B cell (primary cell): Measurements from ENCODE around the gene PRPSAP1. TPM values are rescaled to one million over a fixed set of nuclear protein-coding genes. Genes with fewer than 3 reads are reported as not detected.

Experiments used
- ATAC-seq: fragments of 200-7000 bp; cut with Tn5 transposase; one replicate; pipeline ENCODE4 v1.10.0; 2021; ENCODE audit warnings: low read depth, mild to moderate bottlenecking, moderate number of reproducible peaks, moderate library complexity
- CTCF ChIA-PET: fragments of 350-600 bp; sonication (Branson Sonifier 250); formaldehyde crosslinking; loops from one replicate; lab custom pipeline; 2021; ENCODE audit warnings: antibody characterized with exemption, inconsistent platforms; lab: Charles Lee
- POLR2A ChIA-PET: fragments of 350-600 bp; sonication (Branson Sonifier 250); formaldehyde crosslinking; loops from one replicate; lab custom pipeline; 2021; ENCODE audit warnings: antibody characterized with exemption; lab: Charles Lee
- DNase-seq: peaks from one replicate; pipeline ENCODE4 v3.0.0; 2013
- H2AFZ ChIP-seq: 2 replicates; pipeline ENCODE4 v1.6.1; 2012; ENCODE audit warnings: mild to moderate bottlenecking, low read depth, low read length; ENCODE audit not compliant: insufficient read depth, poor library complexity, severe bottlenecking
- H3K27ac ChIP-seq, 2 donors: 1 replicate in 1 of 2; 2 replicates in 1 of 2; pipeline ENCODE4 v1.5.1; 2012 to 2013; ENCODE audit warnings: low read length in 2 of 2, mild to moderate bottlenecking in 2 of 2, moderate library complexity in 1 of 2
- H3K27me3 ChIP-seq, 4 experiments: fragments of 200-600 bp in 1 of 4; sonication (generic) in 1 of 4; replicated peaks in 1 of 4; 1 replicate in 2 of 4; 2 replicates in 2 of 4; pipeline versions ENCODE4 v1.6.1 to v1.7.0; 2013 to 2016; ENCODE audit warnings: low read length in 3 of 4, mild to moderate bottlenecking in 2 of 4, mixed read lengths in 1 of 4, moderate library complexity in 1 of 4; ENCODE audit not compliant: insufficient read depth in 4 of 4, control insufficient read depth in 3 of 4; ENCODE audit errors: control extremely low read depth in 1 of 4
- H3K36me3 ChIP-seq, 2 experiments: replicated peaks in 1 of 2; 1 replicate in 1 of 2; 2 replicates in 1 of 2; pipeline versions ENCODE4 v1.6.1 to v1.7.1; 2013; ENCODE audit warnings: low read length in 1 of 2; ENCODE audit not compliant: insufficient read depth in 2 of 2, control insufficient read depth in 1 of 2; ENCODE audit errors: control extremely low read depth in 1 of 2, extremely low read depth in 1 of 2
- H3K4me1 ChIP-seq, 2 donors: fragments of 200-600 bp in 1 of 2; sonication (generic) in 1 of 2; 1 replicate in 1 of 2; 2 replicates in 1 of 2; pipeline versions ENCODE4 v1.5.1 to v1.6.1; 2013 to 2017; ENCODE audit warnings: low read length in 2 of 2; ENCODE audit not compliant: control insufficient read depth in 2 of 2, insufficient read depth in 2 of 2
- H3K4me2 ChIP-seq: replicated peaks from 2 replicates; pipeline ENCODE3; 2012; ENCODE audit warnings: mild to moderate bottlenecking, low read depth, low read length; ENCODE audit not compliant: poor library complexity, severe bottlenecking
- H3K4me3 ChIP-seq, 5 experiments: fragments of 200-600 bp in 1 of 5; sonication (generic) in 1 of 5; 1 replicate in 3 of 5; 2 replicates in 2 of 5; pipeline versions ENCODE4 v1.5.1 to v1.7.0; 2011 to 2016; ENCODE audit warnings: low read length in 4 of 5, mild to moderate bottlenecking in 4 of 5, low read depth in 2 of 5, control low read depth in 1 of 5, moderate library complexity in 1 of 5; ENCODE audit not compliant: insufficient read depth in 1 of 5; ENCODE audit errors: control extremely low read depth in 1 of 5, extremely low read depth in 1 of 5
- H3K79me2 ChIP-seq: fragments of 200-600 bp; sonication (generic); one replicate; pipeline ENCODE4 v1.6.0; 2016; ENCODE audit warnings: low read length; ENCODE audit not compliant: control insufficient read depth, insufficient read depth
- H3K9ac ChIP-seq: fragments of 200-600 bp; sonication (generic); 2 replicates; pipeline ENCODE4 v1.6.1; 2017; ENCODE audit warnings: mild to moderate bottlenecking, low read length, moderate library complexity
- H3K9me3 ChIP-seq, 3 donors: one replicate each; pipeline versions ENCODE4 v1.6.1 to v1.7.1; 2013; ENCODE audit warnings: low read length in 2 of 3; ENCODE audit not compliant: control insufficient read depth in 2 of 3, insufficient read depth in 1 of 3; ENCODE audit errors: control extremely low read depth in 1 of 3
- H4K20me1 ChIP-seq: 2 replicates; pipeline ENCODE4 v1.6.0; 2012; ENCODE audit warnings: mild to moderate bottlenecking, low read length; ENCODE audit not compliant: insufficient read depth, control insufficient read depth, poor library complexity, severe bottlenecking
- H3K27ac Mint-ChIP-seq: one replicate; pipeline ENCODE4 v1.8.0; 2021; ENCODE audit warnings: mixed read lengths
- H3K27me3 Mint-ChIP-seq: one replicate; pipeline ENCODE4 v1.8.0; 2021; ENCODE audit warnings: mixed read lengths
- H3K4me1 Mint-ChIP-seq: one replicate; pipeline ENCODE4 v1.8.0; 2021; ENCODE audit warnings: mixed read lengths
- H3K4me3 Mint-ChIP-seq: one replicate; pipeline ENCODE4 v1.8.0; 2021; ENCODE audit warnings: mixed read lengths
- H3K9me3 Mint-ChIP-seq: one replicate; pipeline ENCODE4 v1.8.0; 2022; ENCODE audit warnings: mixed read lengths; ENCODE audit not compliant: insufficient read depth
- EZH2 ChIP-seq: IDR thresholded peaks from 2 replicates; pipeline ENCODE4 v1.6.1; 2012; ENCODE audit warnings: borderline replicate concordance, low read depth, mild to moderate bottlenecking, moderate library complexity, low read length; ENCODE audit not compliant: insufficient read depth, poor library complexity, severe bottlenecking
- WGBS: methylation state at CpG from one replicate; pipeline ENCODE4 v1.1.5; 2013; ENCODE audit warnings: missing lambda C conversion rate; ENCODE audit not compliant: insufficient coverage; 5-methylcytosine and 5-hydroxymethylcytosine counted together
- intact Hi-C: fragments of 100-400 bp; cut with micrococcal nuclease; formaldehyde crosslinking; loops from one replicate; pipeline ENCODE4 v1.10.0; 2022
- polyA plus RNA-seq: library from polyadenylated mRNA; depleted of rRNA; stranded (reverse); fragments of >200 nt; gene quantifications from 2 replicates; pipeline ENCODE4 v1.2.3, GENCODE V29; 2012
- total RNA-seq, 2 donors: library from RNA; stranded (reverse); fragments of 120-200 nt in 1 of 2; gene quantifications; 1 replicate in 1 of 2; 2 replicates in 1 of 2; pipeline versions ENCODE4 v1.2.3 to v1.2.4, GENCODE V29; 2013 to 2022
- TF ChIP-seq, protein P1 (sequence below): fragments of 200-600 bp; IDR thresholded peaks from one replicate; pipeline ENCODE4 v1.8.0; 2022; ENCODE audit warnings: antibody characterized with exemption, mild to moderate bottlenecking

Gene PRPSAP1
- total and polyA plus RNA-seq, 2 donors (not counting 1 experiment from before 2014, with no cell fraction given): 45.5 to 61.4 TPM

DNA sequence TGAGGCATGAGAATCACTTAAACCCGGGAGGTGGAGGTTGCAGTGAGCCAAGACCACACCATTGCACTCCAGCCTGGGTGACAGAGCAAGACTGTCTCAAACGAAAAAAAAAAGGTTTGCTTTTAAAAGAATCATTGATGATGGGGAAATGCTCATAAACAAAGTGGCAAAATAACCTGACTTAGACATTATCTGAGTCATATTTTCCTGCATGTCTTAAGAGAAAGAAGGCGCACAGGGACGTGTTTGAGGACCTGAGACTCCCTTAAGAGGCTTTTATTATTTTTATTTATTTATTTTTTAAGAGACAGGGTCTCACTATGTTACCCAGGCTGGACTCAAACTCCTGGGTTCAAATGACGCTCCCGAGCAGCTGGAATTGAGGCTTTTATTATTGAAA lies 5.7 kb upstream of the PRPSAP1 start:
- 80% methylated on average over 1 of the region's 6 CpGs for whole genome bisulfite sequencing
- Histone ChIP-seq H3K9ac (no peak overlapping the region), H3K9me3 (no peaks in the 10 kb centered on the region), H3K27ac (no peak overlapping the region), H3K4me1 (peaks cover under 1 to 6% of the 10 kb centered on the region in 2 donors), H3K79me2 (no peaks in the 10 kb centered on the region), H3K4me3 (no peak overlapping the region), H3K27me3 (no peaks in the 10 kb centered on the region), H3K36me3 (no peaks in the 10 kb centered on the region), H2AFZ (no peak overlapping the region), H3K4me2 (no peak overlapping the region), H4K20me1 (no peaks in the 10 kb centered on the region)
- Mint-ChIP-seq H3K4me1 (peaks cover 10% of the 10 kb centered on the region), H3K9me3 (no peaks in the 10 kb centered on the region), H3K27ac (no peak overlapping the region), H3K4me3 (no peak overlapping the region), H3K27me3 (no peaks in the 10 kb centered on the region)
- no peak for DNase-seq
- TF ChIP-seq EZH2: no peak
- TF ChIP-seq, protein P1, sequence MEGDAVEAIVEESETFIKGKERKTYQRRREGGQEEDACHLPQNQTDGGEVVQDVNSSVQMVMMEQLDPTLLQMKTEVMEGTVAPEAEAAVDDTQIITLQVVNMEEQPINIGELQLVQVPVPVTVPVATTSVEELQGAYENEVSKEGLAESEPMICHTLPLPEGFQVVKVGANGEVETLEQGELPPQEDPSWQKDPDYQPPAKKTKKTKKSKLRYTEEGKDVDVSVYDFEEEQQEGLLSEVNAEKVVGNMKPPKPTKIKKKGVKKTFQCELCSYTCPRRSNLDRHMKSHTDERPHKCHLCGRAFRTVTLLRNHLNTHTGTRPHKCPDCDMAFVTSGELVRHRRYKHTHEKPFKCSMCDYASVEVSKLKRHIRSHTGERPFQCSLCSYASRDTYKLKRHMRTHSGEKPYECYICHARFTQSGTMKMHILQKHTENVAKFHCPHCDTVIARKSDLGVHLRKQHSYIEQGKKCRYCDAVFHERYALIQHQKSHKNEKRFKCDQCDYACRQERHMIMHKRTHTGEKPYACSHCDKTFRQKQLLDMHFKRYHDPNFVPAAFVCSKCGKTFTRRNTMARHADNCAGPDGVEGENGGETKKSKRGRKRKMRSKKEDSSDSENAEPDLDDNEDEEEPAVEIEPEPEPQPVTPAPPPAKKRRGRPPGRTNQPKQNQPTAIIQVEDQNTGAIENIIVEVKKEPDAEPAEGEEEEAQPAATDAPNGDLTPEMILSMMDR: no peak
- CTCF ChIA-PET: no interaction called here
- ATAC-seq: no peak
- intact Hi-C loops: no loop called here
- POLR2A ChIA-PET: no interaction called here

DNA sequence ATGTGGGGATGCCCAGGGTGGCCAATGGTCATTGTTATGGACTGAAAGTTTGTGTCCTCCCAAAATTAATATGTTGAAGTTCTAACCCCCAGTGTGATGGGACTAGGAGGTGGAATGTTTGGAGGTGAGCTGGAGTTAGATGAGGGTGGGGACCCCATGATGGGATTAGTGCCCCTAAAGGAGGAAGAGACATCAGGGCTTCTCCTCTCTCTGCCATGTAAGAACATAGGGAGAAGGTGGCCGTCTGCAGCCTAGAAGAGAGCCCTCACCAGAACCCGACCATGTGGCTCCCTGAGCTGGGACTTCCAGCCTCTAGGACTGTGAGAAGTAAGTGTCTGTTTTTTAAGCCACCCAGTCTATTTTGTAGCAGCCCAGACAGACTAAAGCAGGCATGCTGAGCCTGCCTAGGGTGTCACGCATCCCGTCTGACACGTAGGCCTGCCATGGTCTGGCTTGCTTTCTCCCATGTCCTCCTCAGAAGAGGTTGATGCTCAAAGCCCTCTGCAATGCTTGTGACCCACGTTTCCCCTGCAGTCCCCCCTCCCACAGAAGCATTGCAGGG lies 4.0 kb upstream of the PRPSAP1 start:
- POLR2A ChIA-PET: interaction anchor here (0.6 kb wide), 1 partner anchor 37 kb away, joined by 10 read pairs; no protein-coding TSS in a partner anchor
- Histone ChIP-seq H3K9ac (no peak overlapping the region), H3K4me2 (no peak overlapping the region), H3K4me3 (no peak overlapping the region), H3K9me3 (no peaks in the 10 kb centered on the region), H3K4me1 (peaks cover 6 to 14% of the 10 kb centered on the region in 2 donors), H3K27me3 (no peaks in the 10 kb centered on the region), H4K20me1 (no peaks in the 10 kb centered on the region), H3K36me3 (no peaks in the 10 kb centered on the region), H3K27ac (no peak overlapping the region), H3K79me2 (peaks cover 6% of the 10 kb centered on the region), H2AFZ (no peak overlapping the region)
- ATAC-seq (no peak), DNase-seq (no peak)
- Mint-ChIP-seq H3K27me3 (no peaks in the 10 kb centered on the region), H3K27ac (no peak overlapping the region), H3K9me3 (no peaks in the 10 kb centered on the region), H3K4me1 (peaks cover 19% of the 10 kb centered on the region), H3K4me3 (no peak overlapping the region)
- WGBS: 98% methylated on average over 5 of the region's 6 CpGs
- CTCF ChIA-PET: interaction anchor here (1.5 to 1.6 kb wide), 2 partner anchors 12 to 40 kb away, joined by 3 to 4 read pairs; no protein-coding TSS in a partner anchor
- no peak for TF ChIP-seq EZH2
- TF ChIP-seq, protein P1: no peak
- intact Hi-C loops: no loop called here
